Ureter (tissue), 1 donor: ENCODE data around the gene RBM41. TPM values are rescaled to one million over a fixed set of nuclear protein-coding genes. Genes with fewer than 3 reads are reported as not detected.
"Not testable (repeated sequence)": the region's sequence is repeated elsewhere in the genome, so short reads cannot be mapped to it uniquely, and the experiment has no call there.

Experiments
- DNase-seq: peaks from one replicate; pipeline ENCODE4 v3.0.0-alpha.2; 2020; ENCODE audit warnings: low spot score
- total RNA-seq: library from RNA; stranded (reverse); gene quantifications from one replicate; pipeline ENCODE4 v1.2.4, GENCODE V29; 2023
- donor health status: DM: yes; HTN: yes; CAD: no.

Gene RBM41
- 17.2 TPM for total RNA-seq

GRCh38 chrX:107118322-107119147 is at the start of gene RBM41:
Gene RBM41 (minus strand): TSS chrX:107118822. CDS start chrX:107118773, 49 bp downstream.
- DNase-seq = peak; percentile 79

- DNase-seq = no peak
Measured at GRCh38 chrX:107168257-107168656, 49.6 kb upstream of the RBM41 start.

- DNase-seq = no peak
Measured at GRCh38 chrX:107167163-107167921, 48.7 kb upstream of the RBM41 start.

- DNase-seq = not testable (repeated sequence)
Measured at GRCh38 chrX:107157618-107158017, 39.0 kb upstream of the RBM41 start.

GRCh38 chrX:107155621-107156430 is 37.2 kb upstream of the RBM41 start:
- DNase-seq = not testable (repeated sequence)

- no peak for DNase-seq
Measured at GRCh38 chrX:107154787-107155620, 36.4 kb upstream of the RBM41 start.

- no peak for DNase-seq
Measured at GRCh38 chrX:107153005-107153404, 34.4 kb upstream of the RBM41 start.

GRCh38 chrX:107146670-107147069 is 28.0 kb upstream of the RBM41 start:
- no peak for DNase-seq

- DNase-seq = no peak
Measured at GRCh38 chrX:107135965-107136307, 17.3 kb upstream of the RBM41 start.

GRCh38 chrX:107135049-107135964 is 16.7 kb upstream of the RBM41 start:
- no peak for DNase-seq

- DNase-seq = no peak
Measured at GRCh38 chrX:107123750-107124149, 5.1 kb upstream of the RBM41 start.

- no peak for DNase-seq
Measured at GRCh38 chrX:107119283-107119682, 661 bp upstream of the RBM41 start.

- DNase-seq = no peak
Measured at GRCh38 chrX:107117993-107118321, 665 bp downstream of the RBM41 start.

- DNase-seq = no peak
Measured at GRCh38 chrX:107107459-107107858, 11.2 kb downstream of the RBM41 start.

- DNase-seq = no peak
Measured at GRCh38 chrX:107102980-107103379, 15.6 kb downstream of the RBM41 start.

- DNase-seq = no peak
Measured at GRCh38 chrX:107076158-107076557, 42.5 kb downstream of the RBM41 start.

- DNase-seq = not testable (repeated sequence)
Measured at GRCh38 chrX:107057731-107058130, 60.9 kb downstream of the RBM41 start.

GRCh38 chrX:107054978-107055377 is 63.6 kb downstream of the RBM41 start:
- DNase-seq = no peak

GRCh38 chrX:107050195-107050709 is 68.4 kb downstream of the RBM41 start:
- DNase-seq = no peak

GRCh38 chrX:107047622-107048021 is 71.0 kb downstream of the RBM41 start:
- DNase-seq = no peak
